Epithelial cell of esophagus (primary cell): ENCODE data around the gene GALNT17.

ENCODE experiments used
- DNase-seq: peaks from one replicate; pipeline ENCODE4 v3.0.0; 2010; ENCODE audit warnings: low read depth
- H3K4me3 ChIP-seq: 2 replicates; pipeline ENCODE4 v1.5.1; 2011; ENCODE audit warnings: mild to moderate bottlenecking, low read length, control low read depth
- CTCF ChIP-seq: IDR thresholded peaks from 2 replicates; pipeline ENCODE4 v1.5.1; 2011; ENCODE audit warnings: low read depth, mild to moderate bottlenecking, low read length, control low read depth, inconsistent platforms; ENCODE audit not compliant: insufficient read depth; ENCODE audit errors: missing control alignments

Gene GALNT17

DNA sequence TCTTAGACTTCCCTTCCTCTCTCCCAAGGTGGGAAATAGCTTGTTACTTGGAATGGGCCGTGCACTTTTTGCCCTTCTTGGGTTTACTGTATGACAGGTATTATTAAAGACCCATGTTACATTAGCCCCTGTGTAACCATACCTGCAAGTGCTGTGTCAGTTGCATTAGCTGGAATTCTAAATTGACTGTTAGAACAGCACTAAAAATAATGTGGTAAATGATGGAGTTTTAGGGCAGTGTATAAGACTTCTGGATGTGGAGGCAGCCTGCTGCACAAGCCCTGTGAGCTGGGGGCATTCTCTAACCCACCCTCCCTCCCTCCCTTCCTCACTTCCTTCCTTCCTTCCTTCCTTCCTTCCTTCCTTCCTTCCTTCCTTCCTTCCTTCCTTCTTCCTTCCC lies 52.7 kb downstream of the GALNT17 start:
- DNase-seq: no peak
- TF ChIP-seq CTCF: no peak
- no peak overlapping the region for H3K4me3 ChIP-seq

GRCh38 chr7:71186535-71187057 lies 54.7 kb downstream of the GALNT17 start:
- no peak overlapping the region for H3K4me3 ChIP-seq
- no peak for DNase-seq
- no peak for TF ChIP-seq CTCF

- DNase-seq: no peak
- TF ChIP-seq CTCF: no peak
- H3K4me3 ChIP-seq: no peak overlapping the region
These were observed 59.8 kb downstream of the GALNT17 start for GRCh38 chr7:71191771-71192170.

DNA sequence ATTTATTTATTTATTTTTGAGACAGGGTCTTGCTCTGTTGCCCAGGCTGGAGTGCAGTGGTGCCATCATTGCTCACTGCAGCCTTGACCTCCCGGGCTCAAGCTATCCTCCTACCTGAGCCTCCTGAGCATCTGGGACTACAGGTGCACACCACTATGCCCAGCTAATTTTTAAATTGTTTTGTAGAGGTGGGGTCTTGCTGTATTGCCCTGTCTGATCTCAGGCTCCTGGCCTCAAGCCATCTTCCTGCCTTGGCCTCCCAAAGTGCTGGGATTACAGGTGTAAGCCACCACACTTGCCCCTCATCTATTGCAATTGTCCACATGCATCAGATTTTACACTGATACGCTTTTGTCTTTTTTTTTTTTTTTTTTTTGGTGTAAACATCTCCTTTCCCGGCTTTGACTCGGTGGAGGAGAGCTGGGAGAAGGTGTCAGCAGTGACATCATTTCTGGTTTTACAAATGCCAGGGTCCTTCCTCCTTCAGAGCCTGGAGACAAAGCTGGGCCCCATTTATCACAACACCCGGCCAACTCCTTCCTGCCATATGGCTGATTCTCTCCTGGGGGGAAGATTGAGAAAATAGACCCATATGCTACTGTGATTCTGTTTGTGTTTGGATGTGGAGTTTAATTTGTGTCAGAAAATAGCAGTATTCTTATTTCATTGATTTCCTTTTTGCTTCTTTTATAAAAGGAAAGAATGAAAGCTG lies 61.3 kb downstream of the GALNT17 start:
- no peak for DNase-seq
- no peak overlapping the region for H3K4me3 ChIP-seq
- TF ChIP-seq CTCF: no peak

- DNase-seq: no peak
- H3K4me3 ChIP-seq: no peak overlapping the region
- TF ChIP-seq CTCF: no peak
These were observed 66.4 kb downstream of the GALNT17 start for GRCh38 chr7:71198391-71198790.

- no peak for TF ChIP-seq CTCF
- DNase-seq: no peak
These were observed 66.9 kb downstream of the GALNT17 start for GRCh38 chr7:71198887-71199286.

DNA sequence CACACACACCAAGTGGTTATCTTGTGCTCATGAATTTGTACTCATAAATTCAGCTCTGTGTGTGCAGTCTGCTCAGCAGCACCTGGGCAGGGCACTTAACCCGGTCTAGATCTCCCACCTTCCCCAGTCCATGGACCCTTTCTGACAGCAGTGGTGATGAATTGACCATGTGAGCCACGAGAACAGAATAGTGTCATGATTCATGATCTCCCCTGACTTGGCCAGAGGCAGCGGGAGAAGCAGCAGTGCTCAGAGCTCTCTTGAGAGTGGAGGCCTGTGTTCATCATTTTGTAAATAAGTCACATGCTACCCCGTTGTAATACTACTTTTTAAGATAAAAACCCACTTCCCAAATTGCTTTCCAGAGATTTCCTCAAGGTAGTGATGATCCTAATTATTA lies 74.2 kb downstream of the GALNT17 start:
- TF ChIP-seq CTCF: no peak
- DNase-seq: no peak

More at GRCh38 chr7:71198887-71199286, 66.9 kb downstream of the GALNT17 start:
- no peak overlapping the region for H3K4me3 ChIP-seq

More for the DNA sequence above, 74.2 kb downstream of the GALNT17 start:
- H3K4me3 ChIP-seq: no peak overlapping the region
